GM19043 (cell line): ENCODE data around the gene ZSCAN25.
"Not testable (repeated sequence)": the region's sequence is repeated elsewhere in the genome, so short reads cannot be mapped to it uniquely, and the experiment has no call there.

ENCODE experiments used
- ATAC-seq: cut with Tn5 transposase; IDR thresholded peaks from one replicate; pipeline ENCODE4 v1.9.1; 2021; ENCODE audit warnings: low read depth; ENCODE audit not compliant: unreplicated experiment

ZSCAN25 gene

DNA sequence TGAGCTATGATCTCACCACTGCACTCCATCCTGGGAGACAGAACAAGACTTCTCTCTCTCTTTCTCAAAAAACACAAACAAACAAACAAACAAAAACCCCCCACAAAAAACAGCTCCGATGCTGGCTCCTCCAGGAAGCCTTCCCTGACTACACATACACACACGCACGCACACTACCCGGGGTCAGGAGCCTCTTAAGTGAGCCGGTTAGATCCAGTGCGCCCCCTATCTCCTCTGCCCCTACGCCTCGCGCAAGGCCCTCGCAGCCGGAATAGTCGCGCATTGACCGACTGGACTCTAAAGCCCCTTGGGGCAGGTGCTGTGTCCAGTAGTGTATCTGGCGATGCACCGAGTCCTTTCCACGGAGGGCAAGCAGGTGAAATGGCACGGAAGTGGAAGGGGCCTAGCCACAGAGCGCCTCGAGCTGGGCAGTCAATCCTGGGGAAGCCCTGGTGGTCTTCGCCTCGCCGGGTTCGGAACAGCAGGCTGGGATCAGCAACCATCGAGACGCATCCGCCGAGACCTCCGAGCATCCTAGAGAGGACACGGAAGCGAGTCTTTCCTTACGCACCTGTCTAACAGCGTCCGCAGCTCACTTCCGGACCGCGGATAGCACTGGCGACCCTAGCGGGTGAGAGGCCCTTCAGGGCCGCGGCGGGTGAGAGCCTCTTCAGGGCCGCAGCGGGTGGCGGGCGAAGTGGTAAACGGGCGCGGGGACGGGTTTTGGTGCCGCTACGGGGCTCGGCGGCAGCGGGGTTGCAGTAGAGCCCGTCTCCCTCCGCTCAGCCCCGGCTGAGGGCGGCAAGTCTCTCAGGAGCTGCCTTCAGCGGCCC, at the start of gene ZSCAN25:
Gene ZSCAN25, plus strand, starts transcription at position 588 of the 833 bp plus-strand sequence. CDS start 2,661 bp downstream, outside the sequence.
- peak; percentile 91 for ATAC-seq

DNA sequence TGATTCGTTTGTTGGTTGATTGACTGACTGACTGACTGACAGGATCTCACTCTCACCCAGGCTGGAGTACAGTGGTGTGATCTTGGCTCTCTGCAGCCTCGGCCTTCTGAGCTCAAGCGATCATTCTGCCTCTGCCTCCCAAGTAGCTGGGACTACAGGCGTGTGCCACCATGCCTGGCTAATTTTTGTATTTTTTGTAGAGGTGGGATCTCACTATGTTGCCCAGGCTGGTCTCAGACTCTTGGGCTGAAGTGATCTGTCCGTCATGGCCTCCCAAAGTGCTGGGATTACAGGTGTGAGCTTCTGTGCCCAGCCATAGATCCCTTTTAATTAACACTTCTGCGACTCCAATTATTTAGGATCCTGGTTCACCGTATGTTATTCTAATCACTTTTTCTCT, 48.0 kb upstream of the ZSCAN25 start:
- ATAC-seq = not testable (repeated sequence)

DNA sequence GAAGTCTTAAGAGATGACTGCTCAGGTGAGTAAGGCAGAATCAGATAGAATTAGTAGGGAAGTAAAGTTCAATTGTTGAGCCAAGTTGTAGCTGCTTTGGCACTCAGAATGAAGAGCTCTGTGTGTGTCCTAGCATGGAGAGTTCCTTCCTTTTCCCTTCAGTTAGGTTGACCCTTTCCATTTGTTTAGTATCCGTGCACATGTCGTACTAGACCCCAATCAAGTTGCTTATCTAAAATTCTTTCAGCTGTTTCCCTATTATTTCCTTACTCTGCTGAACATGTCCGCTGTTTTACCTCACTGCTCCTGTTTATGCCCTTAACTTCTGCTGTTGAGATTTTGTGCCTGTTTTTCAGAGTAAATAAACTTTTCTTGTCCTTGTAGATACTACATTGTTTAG, 45.0 kb upstream of the ZSCAN25 start:
- no peak for ATAC-seq

DNA sequence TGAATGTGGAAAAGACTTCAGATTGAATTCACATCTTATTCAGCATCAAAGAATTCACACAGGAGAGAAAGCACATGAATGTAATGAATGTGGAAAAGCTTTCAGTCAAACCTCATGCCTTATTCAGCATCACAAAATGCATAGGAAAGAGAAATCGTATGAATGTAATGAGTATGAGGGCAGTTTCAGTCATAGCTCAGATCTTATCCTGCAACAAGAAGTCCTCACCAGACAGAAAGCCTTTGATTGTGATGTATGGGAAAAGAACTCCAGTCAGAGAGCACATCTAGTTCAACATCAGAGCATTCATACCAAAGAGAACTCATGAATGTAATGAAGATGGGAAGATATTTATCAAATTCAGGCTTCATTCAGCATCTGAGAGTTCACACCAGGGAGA, 43.5 kb upstream of the ZSCAN25 start:
- ATAC-seq = no peak

DNA sequence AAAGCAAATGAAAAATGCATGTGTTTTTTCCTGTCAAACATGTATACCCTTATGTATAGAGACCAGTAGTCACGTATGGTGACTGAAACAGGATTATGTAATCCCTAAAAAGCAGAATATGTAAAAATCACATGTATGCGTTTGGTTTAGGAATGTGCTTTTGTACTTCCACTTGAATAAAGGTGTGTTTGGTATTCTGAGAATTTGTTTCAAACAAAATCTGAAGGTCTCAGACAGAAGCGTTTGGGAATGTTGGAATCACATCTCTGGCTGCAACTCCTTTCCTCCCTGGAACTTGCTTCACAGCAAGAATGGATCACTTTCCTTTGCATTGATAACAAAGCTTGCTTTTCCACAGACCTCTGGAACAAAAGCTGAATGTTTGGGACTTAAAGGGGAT, 40.5 kb upstream of the ZSCAN25 start:
- ATAC-seq = no peak

DNA sequence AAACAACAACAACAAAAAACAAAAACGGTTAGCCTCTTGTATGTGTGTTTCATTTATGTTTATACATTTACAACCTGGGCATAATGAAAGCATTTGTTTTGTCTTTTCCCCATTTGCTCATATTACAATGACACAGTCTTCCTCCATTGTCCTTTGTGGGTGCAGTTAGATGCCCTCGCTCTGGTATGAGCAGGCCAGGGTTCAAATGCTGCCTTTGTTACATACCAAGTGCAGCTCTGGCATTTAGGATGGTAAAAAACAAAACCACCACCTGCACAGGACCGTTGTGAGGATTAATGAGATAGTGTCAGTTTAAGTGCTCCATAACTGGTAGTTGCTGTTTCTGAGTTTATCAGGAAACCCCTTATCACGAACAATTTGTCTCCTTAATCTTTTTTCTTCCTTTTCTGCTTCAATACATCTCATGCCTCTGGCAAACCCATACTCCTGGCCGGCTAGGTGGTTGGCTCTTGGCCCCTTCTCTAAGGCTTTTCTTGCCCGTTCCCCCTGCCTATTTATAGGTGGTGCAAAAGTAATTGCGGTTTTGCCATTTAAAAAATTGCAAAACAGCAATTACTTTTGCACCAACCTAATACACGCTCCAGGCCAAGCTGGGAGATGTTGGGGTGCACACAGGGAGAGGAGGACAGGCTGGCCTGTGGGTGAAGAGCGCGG, 37.3 kb upstream of the ZSCAN25 start:
- no peak for ATAC-seq

DNA sequence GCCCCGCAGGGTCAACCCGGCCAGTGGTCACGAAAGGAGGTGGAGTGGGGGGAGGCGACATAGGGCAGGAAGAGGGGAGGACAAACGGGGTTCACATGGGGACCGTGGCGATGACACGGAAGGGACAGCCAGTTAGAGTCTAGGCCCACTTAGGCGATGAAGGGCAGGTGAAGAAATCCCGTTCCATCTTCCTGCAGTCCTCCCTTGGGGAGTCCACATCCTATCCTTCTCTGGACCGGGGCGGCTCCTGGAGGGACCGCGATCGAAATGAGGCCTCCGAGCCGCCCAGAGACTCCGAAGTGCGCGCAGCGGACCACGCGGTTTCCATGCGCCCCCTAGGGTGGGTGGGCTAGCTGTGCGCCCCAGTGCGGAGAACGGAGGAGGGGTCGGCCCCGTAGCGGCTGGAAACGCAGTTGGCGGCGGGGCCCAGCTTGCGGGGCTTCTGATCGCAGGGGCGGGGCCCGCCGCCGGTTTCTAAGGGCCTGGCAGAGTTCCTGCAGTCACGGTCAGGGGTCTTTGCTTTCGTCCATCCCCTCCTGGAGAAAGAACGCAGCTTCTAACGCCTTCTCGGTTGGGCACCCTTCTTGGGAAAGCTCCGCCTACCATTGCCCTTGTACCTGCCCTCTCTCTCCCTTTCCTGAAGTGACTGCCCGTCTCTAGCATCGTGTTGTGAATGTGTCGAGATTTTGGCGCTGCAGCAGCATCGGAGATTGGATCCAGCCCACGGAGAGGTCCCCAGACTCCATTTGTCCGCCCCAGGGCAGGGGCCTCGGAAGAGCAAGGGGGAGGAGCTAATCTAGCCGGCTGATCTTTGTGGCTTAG, 36.6 kb upstream of the ZSCAN25 start:
- ATAC-seq = no peak

DNA sequence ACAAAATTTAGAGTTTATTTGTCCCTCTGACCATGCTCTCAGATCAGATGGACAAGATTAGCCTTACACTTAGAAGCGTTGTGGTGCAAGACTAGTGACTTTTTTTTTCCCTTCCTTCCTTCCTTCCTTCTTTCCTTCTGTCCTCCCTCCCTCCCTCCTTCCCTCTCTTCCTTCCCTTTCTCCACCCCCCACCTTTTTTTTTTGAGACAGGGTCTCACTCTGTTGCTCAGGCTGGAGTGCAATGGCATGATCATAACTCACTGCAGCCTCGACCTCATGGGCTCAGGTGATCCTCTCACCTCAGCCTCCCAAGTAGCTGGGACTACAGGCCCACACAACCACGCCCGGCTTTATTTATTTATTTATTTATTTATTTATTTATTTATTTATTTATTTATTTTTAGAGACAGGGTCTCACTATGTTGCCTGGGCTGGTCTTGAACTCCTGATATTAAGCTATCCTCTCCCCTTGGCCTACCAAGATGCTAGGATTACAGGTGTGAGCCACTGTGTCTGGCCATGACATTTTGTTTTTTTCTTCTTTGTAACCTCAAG, 35.9 kb upstream of the ZSCAN25 start:
- ATAC-seq = not testable (repeated sequence)

DNA sequence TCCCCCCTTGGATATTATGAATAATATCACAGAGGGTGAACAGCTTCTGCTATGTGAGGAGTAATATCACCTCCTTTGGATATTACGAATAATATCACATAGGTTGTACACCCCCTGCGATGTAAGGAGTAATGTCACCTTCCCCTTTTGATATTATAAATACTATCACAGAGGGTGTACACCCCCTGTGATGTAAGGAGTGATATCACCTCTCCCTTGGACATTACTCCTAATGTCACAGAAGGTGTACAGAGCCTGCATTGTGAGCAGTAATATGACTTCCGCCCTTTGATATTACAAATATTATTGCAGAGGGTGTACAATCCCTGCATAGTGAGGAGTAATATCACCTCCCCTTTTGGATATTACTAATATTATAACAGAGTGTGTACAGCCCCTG, 27.9 kb upstream of the ZSCAN25 start:
- ATAC-seq = no peak

DNA sequence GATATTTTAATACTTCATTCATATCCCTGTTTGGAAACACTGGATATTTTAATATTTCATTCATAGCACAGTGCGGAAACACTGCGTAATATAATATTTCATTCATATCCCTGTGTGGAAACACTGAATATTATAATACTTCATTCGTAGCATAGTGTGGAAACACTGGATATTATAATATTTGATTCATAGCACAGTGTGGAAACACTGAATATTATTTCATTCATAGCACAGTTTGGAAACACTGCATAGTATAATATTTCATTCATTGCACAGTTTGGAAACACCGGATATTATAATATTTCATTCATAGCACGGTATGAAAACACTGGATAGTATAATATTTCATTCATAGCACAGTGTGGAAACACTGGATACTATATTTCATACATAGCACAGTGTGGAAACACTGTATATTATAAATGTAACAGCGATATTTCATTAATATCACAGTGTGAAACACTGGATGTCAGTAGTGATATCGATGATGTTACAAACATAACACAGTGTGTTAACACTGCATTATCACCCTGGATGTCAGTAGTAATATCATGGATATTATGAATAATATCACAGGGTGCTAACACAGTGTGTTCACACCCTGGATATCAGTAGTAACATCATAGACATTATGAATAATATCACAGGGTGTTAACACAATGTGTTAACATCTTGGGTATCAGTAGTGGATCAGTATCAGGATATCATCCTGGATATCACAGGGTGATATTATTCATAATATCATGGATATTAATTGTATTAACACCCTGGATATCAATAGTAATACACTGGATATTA, 21.6 kb upstream of the ZSCAN25 start:
- no peak for ATAC-seq

DNA sequence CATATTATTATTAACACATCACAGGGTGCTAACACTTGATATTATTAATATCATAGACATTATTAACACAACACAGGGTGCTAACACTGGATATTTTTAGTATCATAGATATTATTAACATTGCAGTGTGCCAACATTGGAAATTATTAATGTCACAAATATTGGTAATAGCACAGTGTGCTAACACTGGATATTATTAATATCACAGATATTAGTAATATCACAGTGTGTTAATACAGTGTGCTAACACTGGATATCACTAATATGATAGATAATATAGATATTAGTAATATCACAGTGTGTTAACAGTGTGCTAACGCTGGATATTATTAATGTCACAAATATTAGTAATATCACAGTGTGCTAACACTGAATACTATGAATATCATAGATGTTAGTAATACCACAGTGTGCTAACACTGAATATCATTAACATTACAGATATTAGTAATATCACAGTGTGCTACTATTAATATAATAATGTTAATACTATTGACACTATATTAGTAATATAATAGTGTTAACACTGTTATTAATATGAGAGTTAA, 20.3 kb upstream of the ZSCAN25 start:
- ATAC-seq = no peak

DNA sequence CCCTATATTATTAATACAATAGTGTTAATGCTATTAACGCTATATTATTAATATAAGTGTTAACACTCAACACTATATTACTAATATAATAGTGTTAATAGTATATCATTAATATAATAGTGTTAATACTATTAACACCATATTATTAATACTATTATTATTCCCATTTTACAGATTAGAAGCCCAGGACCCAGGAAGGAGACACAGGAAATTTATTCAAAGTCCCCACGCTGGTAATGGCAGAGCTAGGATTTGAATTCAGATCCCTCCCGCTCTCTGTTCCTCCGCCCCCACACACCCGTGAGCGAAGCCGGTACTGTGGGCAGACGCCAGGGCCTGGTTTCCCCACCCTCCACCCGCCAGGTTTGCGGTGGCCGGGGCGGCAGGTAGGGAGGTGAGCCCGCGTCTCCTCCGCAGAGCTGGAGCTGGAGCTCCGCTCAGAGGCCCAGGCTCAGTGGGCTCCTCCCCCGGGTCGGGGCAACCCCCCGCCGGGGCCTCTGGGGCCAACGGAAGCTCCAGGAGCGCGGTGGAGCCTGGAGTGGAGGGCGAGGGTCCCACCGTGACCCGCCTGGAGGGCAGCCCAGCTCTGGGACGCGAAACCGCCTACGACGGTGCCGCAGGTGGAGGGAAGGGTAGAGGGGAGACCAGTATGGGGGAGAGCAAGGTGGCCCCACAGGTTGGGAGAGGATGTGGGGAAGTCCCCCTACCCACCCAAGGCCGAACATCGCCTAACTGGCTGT, 18.8 kb upstream of the ZSCAN25 start, which contains the start of gene TMEM225B:
Gene TMEM225B, plus strand, starts transcription at position 506 of the 740 bp plus-strand sequence. CDS start 6,122 bp downstream, outside the sequence.
- no peak for ATAC-seq

DNA sequence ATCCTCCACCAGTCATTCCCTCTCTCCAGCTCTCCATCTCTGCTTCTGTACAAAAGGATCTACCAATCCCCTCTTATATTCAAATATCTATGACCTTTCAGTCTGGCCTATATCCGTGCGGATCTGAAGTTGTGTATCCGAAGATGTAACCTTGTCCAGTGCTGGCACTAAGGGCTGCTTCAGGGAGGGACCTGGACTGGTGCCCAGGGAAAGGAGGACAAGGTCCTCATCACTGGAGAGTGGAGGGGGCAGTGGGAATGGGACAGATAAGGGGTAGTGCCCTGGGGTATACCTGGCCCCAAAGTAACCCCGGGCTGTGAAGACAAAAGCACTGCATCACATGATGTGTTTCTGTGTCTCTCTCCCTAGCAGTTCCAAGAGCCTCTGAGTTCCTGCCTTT, 16.9 kb upstream of the ZSCAN25 start:
- no peak for ATAC-seq

DNA sequence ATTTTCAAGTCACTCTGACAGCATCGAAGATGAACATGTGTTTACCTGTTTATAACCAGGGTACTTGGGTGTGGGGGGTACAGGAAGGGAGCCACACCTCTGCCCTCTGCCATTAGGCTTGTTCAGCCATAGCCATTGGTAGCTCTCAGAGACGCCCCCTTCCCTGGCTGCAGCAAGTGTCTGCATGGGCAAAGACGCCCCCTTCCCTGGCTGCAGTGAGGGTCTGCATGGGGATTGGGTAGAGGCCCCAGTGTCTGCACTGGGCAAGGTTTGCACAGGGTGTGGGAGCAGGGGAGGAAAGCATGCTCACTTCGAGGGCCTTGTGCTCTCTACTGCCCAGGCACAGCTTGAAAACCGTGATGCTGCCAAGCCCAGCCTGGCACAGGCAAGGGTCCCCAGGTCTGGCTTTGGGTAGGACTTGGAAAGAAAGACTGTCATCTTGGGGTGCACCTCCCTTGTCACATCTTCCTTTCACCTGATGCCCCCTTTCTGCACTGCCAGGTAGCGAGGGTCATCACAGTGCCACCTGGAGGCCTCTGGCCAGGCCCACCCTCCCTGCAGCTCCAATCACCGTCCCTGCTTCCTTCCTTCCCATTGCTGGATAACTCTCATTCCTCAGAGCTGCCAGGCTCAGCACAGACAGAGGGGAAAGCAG, 15.0 kb upstream of the ZSCAN25 start:
- no peak for ATAC-seq

DNA sequence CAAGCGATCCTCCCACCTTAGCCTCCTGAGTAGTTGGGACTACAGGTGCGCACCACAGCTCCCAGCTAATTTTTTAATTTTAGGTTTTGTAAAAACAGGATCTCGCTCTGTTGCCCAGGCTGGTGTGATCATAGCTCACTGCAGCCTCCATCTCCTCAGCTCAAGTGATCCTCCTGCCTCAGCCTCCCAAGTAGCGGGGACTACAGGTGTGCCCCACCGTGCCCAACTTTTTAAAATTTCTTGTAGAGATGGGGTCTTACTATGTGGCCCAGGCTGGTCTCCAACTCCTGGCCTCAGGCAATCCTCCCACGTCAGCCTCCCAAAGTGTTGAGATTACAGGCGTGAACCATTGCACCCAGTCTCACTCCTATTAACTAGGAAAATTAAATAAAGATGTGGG, 11.2 kb upstream of the ZSCAN25 start:
- ATAC-seq = no peak

DNA sequence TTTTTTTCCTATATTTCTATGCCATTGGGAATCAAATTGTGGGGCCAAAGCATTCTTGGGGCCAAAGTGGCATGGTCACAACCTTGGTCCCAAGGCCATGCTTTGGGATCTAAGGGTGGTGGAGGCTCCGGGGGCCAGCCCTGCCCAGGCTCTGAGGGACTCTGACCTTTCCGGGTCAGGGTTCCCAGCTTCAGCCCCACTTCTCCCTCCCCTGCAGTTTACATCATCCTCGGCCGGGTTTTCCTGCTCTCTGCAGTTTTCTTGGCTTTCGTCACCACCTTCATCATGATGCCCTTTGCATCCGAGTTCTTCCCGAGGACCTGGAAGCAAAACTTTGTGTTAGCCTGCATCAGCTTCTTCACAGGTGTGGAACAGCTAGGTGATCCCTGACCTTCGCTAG, 10.2 kb upstream of the ZSCAN25 start:
- ATAC-seq = no peak

DNA sequence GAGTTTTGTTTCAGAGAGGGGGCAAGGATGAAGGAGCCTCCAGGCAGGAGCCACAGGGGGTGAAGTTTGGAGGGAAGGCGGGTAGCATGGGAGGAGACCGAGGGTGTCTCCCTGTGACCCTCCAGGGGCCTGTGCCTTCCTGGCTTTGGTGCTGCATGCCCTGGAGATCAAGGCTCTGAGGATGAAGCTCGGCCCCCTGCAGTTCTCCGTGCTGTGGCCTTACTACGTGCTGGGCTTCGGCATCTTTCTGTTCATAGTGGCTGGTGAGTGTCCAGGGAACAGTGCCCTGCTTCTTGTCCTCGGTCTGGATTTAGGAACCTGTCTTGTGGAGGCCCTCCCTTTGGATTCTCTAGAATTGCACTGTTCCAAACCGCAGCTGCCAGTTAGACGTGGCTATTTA, 9.2 kb upstream of the ZSCAN25 start:
- ATAC-seq = no peak

DNA sequence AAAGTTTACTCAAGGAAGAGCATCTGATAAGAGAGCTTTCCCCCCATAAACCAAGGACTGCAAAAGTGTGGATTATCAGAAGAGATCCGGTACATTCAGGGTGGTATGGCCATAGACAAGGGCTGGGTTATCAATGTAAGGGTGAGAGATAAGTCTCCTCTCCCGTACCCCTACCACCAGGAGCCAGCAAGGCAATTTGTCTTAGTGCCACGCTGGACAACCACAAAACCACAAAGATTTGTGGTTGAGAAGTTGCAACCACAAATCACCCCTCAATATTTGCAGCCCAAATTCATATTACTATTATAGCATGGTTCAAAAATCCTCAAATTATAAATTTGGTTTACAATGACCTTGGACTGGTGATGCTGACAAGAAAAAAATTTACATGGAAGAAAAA, 2.3 kb upstream of the ZSCAN25 start:
- ATAC-seq = no peak

DNA sequence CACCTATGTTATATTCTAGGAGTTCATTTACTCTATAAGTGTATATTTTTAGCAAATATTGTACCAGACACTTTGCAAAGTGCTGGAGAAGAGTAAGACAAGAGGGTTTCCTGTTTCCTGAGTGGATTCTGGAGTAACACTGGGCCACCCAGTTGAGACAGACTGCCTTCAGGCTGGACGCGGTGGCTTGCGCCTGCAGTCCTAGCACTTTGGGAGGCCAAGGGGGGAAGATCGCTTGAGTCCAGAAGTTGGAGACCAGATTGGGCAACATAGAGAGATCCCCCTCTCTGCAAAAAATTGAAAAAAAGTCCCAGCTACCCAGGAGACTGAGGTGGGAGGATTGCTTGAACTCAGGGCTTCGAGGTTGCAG, 772 bp upstream of the ZSCAN25 start:
- ATAC-seq = no peak
